Activated CD8-positive, alpha-beta T cell treated with anti-CD3 and anti-CD28 coated beads for 36 hours (primary cell): Measurements from ENCODE around the gene CARD9. TPM values are rescaled to one million over a fixed set of nuclear protein-coding genes. Genes with fewer than 3 reads are reported as not detected.
"Not testable (repeated sequence)": the region's sequence is repeated elsewhere in the genome, so short reads cannot be mapped to it uniquely, and the experiment has no call there.

Source experiments
- ATAC-seq: fragments of 200-7000 bp; cut with Tn5 transposase; one replicate; pipeline ENCODE4 v1.10.0; 2021; ENCODE audit warnings: mild to moderate bottlenecking, moderate library complexity
- CTCF ChIA-PET: fragments of 350-600 bp; sonication (Branson Sonifier 250); formaldehyde crosslinking; loops from one replicate; lab custom pipeline; 2021; ENCODE audit warnings: antibody characterized with exemption; lab: Charles Lee
- POLR2A ChIA-PET: fragments of 350-600 bp; sonication (Branson Sonifier 250); formaldehyde crosslinking; loops from one replicate; lab custom pipeline; 2021; ENCODE audit warnings: antibody characterized with exemption; lab: Charles Lee
- DNase-seq: peaks from one replicate; pipeline ENCODE4 v3.0.0-alpha.2; 2020
- H3K27ac Mint-ChIP-seq: one replicate; pipeline ENCODE4 v1.8.0; 2021; ENCODE audit warnings: mild to moderate bottlenecking, mixed read lengths
- H3K27me3 Mint-ChIP-seq: one replicate; pipeline ENCODE4 v1.8.0; 2021; ENCODE audit warnings: mixed read lengths
- H3K36me3 Mint-ChIP-seq: one replicate; pipeline ENCODE4 v1.8.0; 2021; ENCODE audit warnings: low read depth, mixed read lengths
- H3K4me1 Mint-ChIP-seq: one replicate; pipeline ENCODE4 v1.8.0; 2021; ENCODE audit warnings: low read depth, mixed read lengths
- H3K4me3 Mint-ChIP-seq: one replicate; pipeline ENCODE4 v1.8.0; 2021; ENCODE audit warnings: mild to moderate bottlenecking, moderate library complexity, mixed read lengths
- H3K9me3 Mint-ChIP-seq: one replicate; pipeline ENCODE4 v1.8.0; 2021; ENCODE audit warnings: mixed read lengths
- intact Hi-C: fragments of 100-400 bp; cut with micrococcal nuclease; formaldehyde crosslinking; loops from one replicate; pipeline ENCODE4 v1.10.0; 2022
- total RNA-seq, 2 experiments: library from RNA; stranded (reverse); gene quantifications; one replicate each; pipeline ENCODE4 v1.2.3, GENCODE V29; 2021
- TF ChIP-seq, protein P1 (sequence below): fragments of 200-600 bp; IDR thresholded peaks from one replicate; pipeline ENCODE4 v1.8.0; 2022; ENCODE audit warnings: antibody characterized with exemption, mild to moderate bottlenecking

CARD9 gene
- total RNA-seq, 2 experiments from 2014 or later, result 6.8 to 7.1 TPM

DNA sequence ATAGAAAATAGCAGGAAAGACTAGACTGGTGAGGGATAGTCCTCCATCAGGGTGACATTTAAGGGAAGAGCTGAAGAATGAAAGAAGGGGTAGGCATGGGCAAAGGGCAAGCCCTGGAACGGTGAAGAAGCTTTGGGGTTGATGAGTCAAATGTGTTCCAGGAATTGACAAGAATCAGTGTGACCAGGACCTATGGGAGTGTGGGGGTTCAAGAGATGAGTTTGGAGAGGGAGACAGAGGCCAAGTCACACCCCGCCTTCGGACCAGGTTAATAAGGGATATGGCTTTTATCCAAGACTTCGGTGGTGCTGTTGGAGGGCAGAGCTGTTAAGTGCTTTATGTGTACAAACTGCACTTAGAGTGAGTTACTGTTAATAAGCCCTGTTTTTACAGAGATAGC lies 37.9 kb upstream of the CARD9 start:
- ChIA-PET POLR2A (interaction anchor here (0.6 to 1.4 kb wide), 4 partner anchors 15 to 93 kb away, joined by 3 read pairs; no protein-coding TSS in a partner anchor), CTCF (interaction anchor here (1.2 to 3.2 kb wide), 2 partner anchors 11 to 73 kb away, joined by 3 to 21 read pairs; partner anchors contain the start of gene SNAPC4)
- intact Hi-C loops, result no loop called here

DNA sequence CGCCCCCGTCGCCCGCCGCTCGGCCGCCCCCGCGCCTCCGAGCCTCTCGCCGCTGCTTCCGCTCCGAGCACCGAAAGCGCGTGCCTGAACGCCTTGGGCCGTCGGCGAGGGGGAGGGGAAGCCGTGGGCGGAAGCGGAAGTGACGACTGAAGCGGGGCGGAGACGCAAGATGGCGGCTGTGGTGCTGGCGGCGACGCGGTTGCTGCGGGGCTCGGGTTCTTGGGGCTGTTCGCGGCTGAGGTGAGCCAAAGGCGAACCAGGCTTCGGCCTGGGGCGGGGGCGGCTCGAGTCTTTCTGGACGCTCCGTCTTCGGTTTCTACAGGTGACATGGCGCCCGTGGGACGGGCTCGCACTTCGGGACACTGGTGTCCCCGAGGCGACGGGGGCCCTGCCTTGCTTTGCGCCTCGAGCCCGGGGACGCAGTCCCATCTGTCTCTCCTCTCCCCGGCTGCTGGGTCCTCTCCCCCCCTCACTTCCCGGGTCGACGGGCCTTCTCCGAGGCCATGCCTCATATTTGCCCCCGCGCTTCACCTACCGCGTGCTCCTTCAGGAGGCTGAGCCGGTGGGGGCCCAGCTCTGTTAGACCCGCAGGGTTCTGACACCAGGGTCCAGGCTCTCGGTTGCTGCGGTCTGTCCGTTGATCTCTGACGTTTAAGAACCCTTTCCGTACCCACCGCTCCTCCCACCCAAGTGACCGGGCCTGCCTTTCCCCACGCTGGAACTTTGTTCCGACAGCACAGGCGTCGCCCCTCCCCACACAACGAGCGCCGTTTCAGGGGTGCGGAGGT lies 37.2 kb upstream of the CARD9 start, which contains the start of the genes ENTR1 and PMPCA:
ENTR1 (minus strand) TSS at position 115 of the 788 bp plus-strand sequence. CDS start 217 bp downstream, outside the sequence.
PMPCA (plus strand) TSS at position 159 of the 788 bp plus-strand sequence; CDS start at position 170, 11 bp downstream.
- CTCF ChIA-PET, result interaction anchor here (1.2 to 3.2 kb wide), 3 partner anchors 11 to 74 kb away, joined by 3 to 21 read pairs (median 6); partner anchors contain the start of genes DNLZ and SNAPC4
- intact Hi-C loops, result no loop called here
- H3K36me3 Mint-ChIP-seq, result peaks cover 69% of the 10 kb centered on the region
- DNase-seq, result peak; percentile 97
- H3K27ac Mint-ChIP-seq, result peak within 1 kb of the TSS; percentile 95
- POLR2A ChIA-PET, result interaction anchor here (0.6 to 2.2 kb wide), 12 partner anchors 8 to 92 kb away, joined by 3 to 16 read pairs (median 4); partner anchors contain the start of gene DNLZ
- no peaks in the 10 kb centered on the region for H3K9me3 Mint-ChIP-seq
- TF ChIP-seq, protein P1, sequence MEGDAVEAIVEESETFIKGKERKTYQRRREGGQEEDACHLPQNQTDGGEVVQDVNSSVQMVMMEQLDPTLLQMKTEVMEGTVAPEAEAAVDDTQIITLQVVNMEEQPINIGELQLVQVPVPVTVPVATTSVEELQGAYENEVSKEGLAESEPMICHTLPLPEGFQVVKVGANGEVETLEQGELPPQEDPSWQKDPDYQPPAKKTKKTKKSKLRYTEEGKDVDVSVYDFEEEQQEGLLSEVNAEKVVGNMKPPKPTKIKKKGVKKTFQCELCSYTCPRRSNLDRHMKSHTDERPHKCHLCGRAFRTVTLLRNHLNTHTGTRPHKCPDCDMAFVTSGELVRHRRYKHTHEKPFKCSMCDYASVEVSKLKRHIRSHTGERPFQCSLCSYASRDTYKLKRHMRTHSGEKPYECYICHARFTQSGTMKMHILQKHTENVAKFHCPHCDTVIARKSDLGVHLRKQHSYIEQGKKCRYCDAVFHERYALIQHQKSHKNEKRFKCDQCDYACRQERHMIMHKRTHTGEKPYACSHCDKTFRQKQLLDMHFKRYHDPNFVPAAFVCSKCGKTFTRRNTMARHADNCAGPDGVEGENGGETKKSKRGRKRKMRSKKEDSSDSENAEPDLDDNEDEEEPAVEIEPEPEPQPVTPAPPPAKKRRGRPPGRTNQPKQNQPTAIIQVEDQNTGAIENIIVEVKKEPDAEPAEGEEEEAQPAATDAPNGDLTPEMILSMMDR, result no peak
- peak; percentile 80 for ATAC-seq
- H3K27me3 Mint-ChIP-seq, result no peaks in the 10 kb centered on the region
- H3K4me1 Mint-ChIP-seq, result peaks cover 48% of the 10 kb centered on the region
- peak within 1 kb of the TSS; percentile 97 for H3K4me3 Mint-ChIP-seq

More for the DNA sequence above, 37.9 kb upstream of the CARD9 start:
- Mint-ChIP-seq H3K36me3 (peaks cover 71% of the 10 kb centered on the region), H3K4me1 (peaks cover 45% of the 10 kb centered on the region), H3K4me3 (peak overlapping the region; percentile 97), H3K27ac (peak overlapping the region; percentile 93), H3K27me3 (no peaks in the 10 kb centered on the region), H3K9me3 (no peaks in the 10 kb centered on the region)
- no peak for ATAC-seq
- TF ChIP-seq, protein P1, result no peak
- no peak for DNase-seq

GRCh38 chr9:136409557-136410455 lies 36.3 kb upstream of the CARD9 start:
- DNase-seq, result peak; percentile 58
- Mint-ChIP-seq H3K27me3 (no peaks in the 10 kb centered on the region), H3K4me3 (peak overlapping the region; percentile 97), H3K27ac (peak overlapping the region; percentile 95), H3K36me3 (peaks cover 70% of the 10 kb centered on the region), H3K9me3 (no peaks in the 10 kb centered on the region), H3K4me1 (peaks cover 55% of the 10 kb centered on the region)
- intact Hi-C loops, result loop anchor here (10.0 kb wide), 1 partner anchor 95 kb away; no protein-coding TSS in a partner anchor
- ChIA-PET CTCF (interaction anchor here (0.8 to 3.2 kb wide), 6 partner anchors 10 to 450 kb away, joined by 3 to 21 read pairs (median 5); partner anchors contain the start of genes DNLZ and SNAPC4), POLR2A (interaction anchor here (0.7 to 2.2 kb wide), 15 partner anchors 9 to 505 kb away, joined by 3 to 16 read pairs (median 4); partner anchors contain the start of gene DNLZ)
- peak; percentile 42 for ATAC-seq
- TF ChIP-seq, protein P1, result no peak

DNA sequence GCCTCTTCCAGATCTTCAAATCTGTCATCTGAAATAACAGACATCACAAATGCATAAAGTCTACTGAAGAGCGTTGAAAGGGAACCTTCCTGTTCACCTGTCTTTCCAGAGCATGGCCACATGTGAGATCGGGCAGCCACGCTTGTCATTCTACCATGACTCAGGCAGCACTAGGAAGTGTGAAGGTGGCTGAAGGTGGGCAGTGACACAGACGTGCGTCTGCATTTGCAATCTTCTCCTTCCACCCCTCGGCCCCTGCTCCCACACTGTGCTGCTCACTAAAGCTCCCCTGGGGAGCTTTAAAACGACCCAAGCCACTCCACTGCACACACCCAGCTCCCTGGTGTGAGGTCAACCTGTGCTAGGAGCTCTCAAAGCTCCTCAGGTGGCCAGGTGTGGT lies 34.4 kb upstream of the CARD9 start:
- ChIA-PET CTCF (interaction anchor here (1.3 kb wide), 1 partner anchor 31 kb away, joined by 5 read pairs; no protein-coding TSS in a partner anchor), POLR2A (interaction anchor here (0.9 to 1.5 kb wide), 2 partner anchors 9 to 10 kb away, joined by 3 to 5 read pairs; no protein-coding TSS in a partner anchor)
- Mint-ChIP-seq H3K27me3 (no peaks in the 10 kb centered on the region), H3K27ac (no peak overlapping the region), H3K4me1 (peaks cover 70% of the 10 kb centered on the region), H3K9me3 (no peaks in the 10 kb centered on the region), H3K4me3 (no peak overlapping the region), H3K36me3 (peaks cover 66% of the 10 kb centered on the region)
- DNase-seq (peak; percentile 23), ATAC-seq (no peak)
- TF ChIP-seq, protein P1, result no peak
- intact Hi-C loops, result loop anchor here (10.0 kb wide), 1 partner anchor 93 kb away; no protein-coding TSS in a partner anchor

GRCh38 chr9:136407061-136407460 lies 33.6 kb upstream of the CARD9 start:
- H3K9me3 Mint-ChIP-seq, H3K27me3 Mint-ChIP-seq, H3K27ac Mint-ChIP-seq, H3K4me3 Mint-ChIP-seq, DNase-seq, POLR2A ChIA-PET, CTCF ChIA-PET, ATAC-seq: not testable (repeated sequence)
- peaks cover 71% of the 10 kb centered on the region for H3K4me1 Mint-ChIP-seq
- intact Hi-C loops, result loop anchor here (10.0 kb wide), 1 partner anchor 92 kb away; no protein-coding TSS in a partner anchor
- H3K36me3 Mint-ChIP-seq, result peaks cover 66% of the 10 kb centered on the region

DNA sequence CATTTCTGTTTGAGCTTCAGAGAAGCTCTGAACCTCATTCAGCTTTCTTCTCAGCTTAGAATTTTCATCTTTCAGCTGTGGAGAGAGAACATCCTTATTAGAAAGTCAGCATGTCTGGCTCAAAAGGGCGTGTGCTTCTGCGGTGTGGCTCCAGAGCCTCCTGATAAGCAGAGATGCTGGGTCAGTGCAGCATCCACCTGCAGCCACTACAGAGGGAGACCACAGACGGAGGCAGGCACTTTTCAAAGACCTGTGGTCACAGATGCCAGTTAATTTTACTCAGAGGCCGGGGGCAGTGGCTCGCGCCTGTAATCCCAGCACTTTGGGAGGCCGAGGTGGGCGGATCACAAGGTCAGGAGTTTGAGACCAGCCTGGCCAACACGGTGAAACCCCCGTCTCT lies 32.4 kb upstream of the CARD9 start:
- intact Hi-C loops, result loop anchor here (10.0 kb wide), 1 partner anchor 91 kb away; no protein-coding TSS in a partner anchor
- Mint-ChIP-seq H3K36me3 (peaks cover 63% of the 10 kb centered on the region), H3K27ac (peak overlapping the region; percentile 32), H3K4me1 (peaks cover 64% of the 10 kb centered on the region)
- H3K9me3 Mint-ChIP-seq, DNase-seq, CTCF ChIA-PET, ATAC-seq, H3K27me3 Mint-ChIP-seq, H3K4me3 Mint-ChIP-seq: not testable (repeated sequence)
- POLR2A ChIA-PET, result interaction anchor here (1.0 kb wide), 1 partner anchor 10 kb away, joined by 3 read pairs; no protein-coding TSS in a partner anchor
